Aorta (tissue), 5 donors: ENCODE measurements around the gene KLHL2. TPM values are rescaled to one million over a fixed set of nuclear protein-coding genes. Genes with fewer than 3 reads are reported as not detected.
"Not testable (repeated sequence)": the region's sequence is repeated elsewhere in the genome, so short reads cannot be mapped to it uniquely, and the experiment has no call there.

Source experiments
- ATAC-seq: fragments of 200-7000 bp; cut with Tn5 transposase; one replicate; pipeline ENCODE4 v1.9.1; 2022; ENCODE audit warnings: moderate library complexity; ENCODE audit not compliant: low FRiP score
- DNase-seq, 2 donors: peaks; one replicate each; pipeline ENCODE4 v3.0.0-alpha.2; 2020
- H3K27ac ChIP-seq, 2 donors: one replicate each; pipeline ENCODE4 v1.5.1; 2013; ENCODE audit warnings: low read length in 2 of 2, mild to moderate bottlenecking in 2 of 2, moderate library complexity in 2 of 2, control low read depth in 1 of 2, inconsistent platforms in 1 of 2, low read depth in 1 of 2
- H3K27me3 ChIP-seq, 2 donors: one replicate each; pipeline ENCODE4 v1.6.1; 2013; ENCODE audit warnings: control low read depth in 1 of 2, low read length in 1 of 2, mild to moderate bottlenecking in 1 of 2, moderate library complexity in 1 of 2; ENCODE audit not compliant: insufficient read depth in 2 of 2, control insufficient read depth in 1 of 2
- H3K36me3 ChIP-seq, 2 donors: one replicate each; pipeline ENCODE4 v1.6.1; 2013; ENCODE audit warnings: control low read depth in 1 of 2, low read length in 1 of 2, mild to moderate bottlenecking in 1 of 2; ENCODE audit not compliant: insufficient read depth in 2 of 2, control insufficient read depth in 1 of 2
- H3K4me1 ChIP-seq, 2 donors: one replicate each; pipeline ENCODE4 v1.6.1; 2013; ENCODE audit warnings: low read length in 2 of 2, control low read depth in 1 of 2, mild to moderate bottlenecking in 1 of 2, moderate library complexity in 1 of 2; ENCODE audit not compliant: insufficient read depth in 2 of 2, control insufficient read depth in 1 of 2
- H3K4me3 ChIP-seq, 2 donors: one replicate each; pipeline ENCODE4 v1.5.1; 2013; ENCODE audit warnings: low read length in 2 of 2, control low read depth in 1 of 2, mild to moderate bottlenecking in 1 of 2
- H3K9me3 ChIP-seq: one replicate; pipeline ENCODE4 v1.6.1; 2013; ENCODE audit warnings: mild to moderate bottlenecking, low read length; ENCODE audit not compliant: control insufficient read depth
- WGBS, 2 donors: extraction: QIAGEN DNeasy Blood & Tissue Kit; methylation state at CpG; one replicate each; pipeline ENCODE4 v1.1.7; 2013; 5-methylcytosine and 5-hydroxymethylcytosine counted together
- intact Hi-C, 2 donors: fragments of 100-400 bp; cut with DNase I; formaldehyde crosslinking; loops; one replicate each; pipeline versions ENCODE4 v1.14.2 to v1.15.0; 2022
- long read RNA-seq, 2 donors: library from polyadenylated mRNA; unstranded; transcript quantifications; one replicate each; pipeline ENCODE4 v2.0.0, GENCODE V29; 2020 to 2021
- polyA plus RNA-seq, 2 donors: library from polyadenylated mRNA; stranded (reverse); fragments of 200-250 nt; gene quantifications; one replicate each; pipeline ENCODE4 v1.2.3, GENCODE V29; 2013
- total RNA-seq, 2 donors: library from RNA; stranded (reverse); fragmentation: NEBNext Ultra II Directional; extraction: Animal tissue kit (Norgen Biotek cat#: 25700); gene quantifications; one replicate each; pipeline ENCODE4 v1.2.1, GENCODE V29; 2021
- donor health status: healthy with polysubstance abuse.
- donor health status: Bipolar disorder and iron deficiency.
- donor health status: DM: no; HTN: no; CAD: no.
- donor health status: DM: no; HTN: no; CAD: no.
- donor health status: DM: yes; HTN: yes; CAD: no.

Gene KLHL2
- total RNA-seq (10 to 100 TPM; 28.2 to 29.8 TPM), polyA plus RNA-seq (10 to 100 TPM; 15.1 to 40.3 TPM)
- long read RNA-seq, donor 1, transcript KLHL2-201 (15 exons, 3,134 nt) = major isoform, 12 of 25 reads
- long read RNA-seq, donor 1, partial matches to known transcripts = 4 of 25 reads
- long read RNA-seq, donor 1, other reads (novel, unspliced or antisense) = 9 of 25 reads
- long read RNA-seq, donor 2, transcript KLHL2-201 (15 exons, 3,134 nt) = major isoform, 8 of 24 reads
- long read RNA-seq, donor 2, partial matches to known transcripts = 5 of 24 reads
- long read RNA-seq, donor 2, other reads (novel, unspliced or antisense) = 11 of 24 reads

- peak; percentile 91 to 93 for DNase-seq
- ATAC-seq = peak; percentile 95
- WGBS, 2 donors = 0% methylated on average over 55 to 113 of the region's 113 CpGs
- Histone ChIP-seq H3K27ac (peak within 1 kb of the TSS; percentile 52 to 88), H3K36me3 (no peaks in the 10 kb centered on the region), H3K4me1 (no peaks in the 10 kb centered on the region), H3K27me3 (no peaks in the 10 kb centered on the region), H3K4me3 (peak within 1 kb of the TSS; percentile 88 to 97), H3K9me3 (no peaks in the 10 kb centered on the region)
- intact Hi-C loops = loop anchor here (2.0 to 10.0 kb wide), 3 partner anchors 73 to 119 kb away; partner anchors contain the start of gene MSMO1 (in 2 of the 2)
Observed at GRCh38 chr4:165207431-165208220, at the start of gene KLHL2. Gene KLHL2, plus strand, starts transcription at chr4:165207561. Its CDS starts 316 bp downstream, at chr4:165207877.

- Histone ChIP-seq H3K27ac (no peak overlapping the region), H3K9me3 (no peaks in the 10 kb centered on the region), H3K4me3 (no peak overlapping the region), H3K27me3 (no peaks in the 10 kb centered on the region), H3K4me1 (no peaks in the 10 kb centered on the region), H3K36me3 (no peaks in the 10 kb centered on the region)
- DNase-seq (no peak), ATAC-seq (no peak)
- intact Hi-C loops = no loop called here
Observed at GRCh38 chr4:165158762-165159161, 48.6 kb upstream of the KLHL2 start.

GRCh38 chr4:165164257-165164656 is 43.1 kb upstream of the KLHL2 start:
- no peaks in the 10 kb centered on the region for H3K4me1 ChIP-seq
- H3K9me3 ChIP-seq = no peaks in the 10 kb centered on the region
- ATAC-seq = no peak
- no peaks in the 10 kb centered on the region for H3K27me3 ChIP-seq
- DNase-seq = no peak
- 83 to 94% methylated on average over 2 of the region's 2 CpGs for WGBS, 2 donors
- intact Hi-C loops = no loop called here
- H3K36me3 ChIP-seq = no peaks in the 10 kb centered on the region
- no peak overlapping the region for H3K4me3 ChIP-seq
- no peak overlapping the region for H3K27ac ChIP-seq

- H3K4me1 ChIP-seq, H3K27ac ChIP-seq, H3K36me3 ChIP-seq, H3K4me3 ChIP-seq, H3K27me3 ChIP-seq, intact Hi-C loops, H3K9me3 ChIP-seq, ATAC-seq, DNase-seq: not testable (repeated sequence)
- 86 to 97% methylated on average over 1 of the region's 1 CpG for WGBS, 2 donors
Observed at GRCh38 chr4:165166872-165167271, 40.5 kb upstream of the KLHL2 start.

- ATAC-seq (no peak), DNase-seq (no peak)
- WGBS, 2 donors = 64 to 74% methylated on average over 6 of the region's 6 CpGs
- Histone ChIP-seq H3K27ac (no peak overlapping the region), H3K4me3 (no peak overlapping the region), H3K27me3 (no peaks in the 10 kb centered on the region), H3K9me3 (peaks cover 1% of the 10 kb centered on the region), H3K36me3 (no peaks in the 10 kb centered on the region), H3K4me1 (no peaks in the 10 kb centered on the region)
- intact Hi-C loops = no loop called here
Observed at GRCh38 chr4:165167650-165168049, 39.7 kb upstream of the KLHL2 start.

- Histone ChIP-seq H3K4me3 (no peak overlapping the region), H3K27ac (no peak overlapping the region), H3K36me3 (no peaks in the 10 kb centered on the region), H3K4me1 (no peaks in the 10 kb centered on the region), H3K27me3 (no peaks in the 10 kb centered on the region), H3K9me3 (peaks cover 1% of the 10 kb centered on the region)
- WGBS, 2 donors = 56 to 59% methylated on average over 2 of the region's 2 CpGs
- intact Hi-C loops = no loop called here
- ATAC-seq (no peak), DNase-seq (no peak)
Observed at GRCh38 chr4:165170819-165171218, 36.5 kb upstream of the KLHL2 start.

GRCh38 chr4:165175470-165175869 is 31.9 kb upstream of the KLHL2 start:
- WGBS, 2 donors = 19 to 38% methylated on average over 3 of the region's 3 CpGs
- intact Hi-C loops, ATAC-seq, H3K4me1 ChIP-seq, H3K9me3 ChIP-seq, H3K27me3 ChIP-seq, H3K36me3 ChIP-seq, DNase-seq, H3K4me3 ChIP-seq, H3K27ac ChIP-seq: not testable (repeated sequence)

GRCh38 chr4:165175879-165176278 is 31.5 kb upstream of the KLHL2 start:
- H3K4me3 ChIP-seq = no peak overlapping the region

More at GRCh38 chr4:165175879-165176278, 31.5 kb upstream of the KLHL2 start:
- Histone ChIP-seq H3K27ac (no peak overlapping the region), H3K27me3 (no peaks in the 10 kb centered on the region), H3K4me1 (no peaks in the 10 kb centered on the region), H3K36me3 (no peaks in the 10 kb centered on the region), H3K9me3 (peaks cover 1% of the 10 kb centered on the region)
- 5 to 9% methylated on average over 7 of the region's 7 CpGs for WGBS, 2 donors
- no peak for ATAC-seq
- DNase-seq = peak in 1 of 2 donors; percentile 51
- intact Hi-C loops = no loop called here
